Skeletal muscle satellite cell (primary cell): ENCODE results near the gene GCN1.
"Not testable (repeated sequence)": the region's sequence is repeated elsewhere in the genome, so short reads cannot be mapped to it uniquely, and the experiment has no call there.

Experiments
- H3K27me3 ChIP-seq: 2 replicates; pipeline ENCODE4 v1.7.0; 2013; ENCODE audit warnings: low read length; ENCODE audit not compliant: control insufficient read depth, insufficient read depth
- H3K36me3 ChIP-seq: 2 replicates; pipeline ENCODE4 v1.7.0; 2013; ENCODE audit warnings: mild to moderate bottlenecking, control low read depth, low read length; ENCODE audit not compliant: insufficient read depth
- H3K4me1 ChIP-seq: 2 replicates; pipeline ENCODE4 v1.7.0; 2013; ENCODE audit warnings: low read length; ENCODE audit not compliant: control insufficient read depth, insufficient read depth
- H3K4me2 ChIP-seq: 2 replicates; pipeline ENCODE4 v1.7.0; 2013; ENCODE audit warnings: mild to moderate bottlenecking, low read length
- H3K4me3 ChIP-seq: 2 replicates; pipeline ENCODE4 v1.7.0; 2013; ENCODE audit warnings: low read length
- H3K9ac ChIP-seq: 2 replicates; pipeline ENCODE4 v1.7.0; 2013; ENCODE audit warnings: mild to moderate bottlenecking, low read depth, low read length, moderate library complexity
- H3K9me3 ChIP-seq: replicated peaks from 2 replicates; pipeline ENCODE4 v1.7.0; 2013; ENCODE audit warnings: mild to moderate bottlenecking, control low read depth, low read length

Gene GCN1

GRCh38 chr12:120209851-120210250 lies 15.3 kb upstream of the GCN1 start:
- Histone ChIP-seq H3K27me3 (no peaks in the 10 kb centered on the region), H3K4me2 (no peak overlapping the region), H3K9ac (no peak overlapping the region), H3K9me3 (no peaks in the 10 kb centered on the region), H3K4me3 (no peak overlapping the region), H3K4me1 (no peaks in the 10 kb centered on the region), H3K36me3 (peaks cover 62% of the 10 kb centered on the region)

GRCh38 chr12:120207227-120207626 lies 12.7 kb upstream of the GCN1 start:
- peaks cover 39% of the 10 kb centered on the region for H3K36me3 ChIP-seq
- H3K9ac ChIP-seq = no peak overlapping the region
- H3K4me1 ChIP-seq = no peaks in the 10 kb centered on the region
- H3K9me3 ChIP-seq = no peaks in the 10 kb centered on the region
- H3K4me2 ChIP-seq = no peak overlapping the region
- H3K4me3 ChIP-seq = no peak overlapping the region
- no peaks in the 10 kb centered on the region for H3K27me3 ChIP-seq

GRCh38 chr12:120206781-120207180 lies 12.3 kb upstream of the GCN1 start:
- not testable (repeated sequence) for H3K4me2 ChIP-seq, H3K4me1 ChIP-seq, H3K9me3 ChIP-seq, H3K27me3 ChIP-seq, H3K4me3 ChIP-seq, H3K9ac ChIP-seq
- H3K36me3 ChIP-seq = peaks cover 35% of the 10 kb centered on the region

- Histone ChIP-seq H3K9ac (no peak overlapping the region), H3K27me3 (no peaks in the 10 kb centered on the region), H3K4me1 (peaks cover 6% of the 10 kb centered on the region), H3K9me3 (no peaks in the 10 kb centered on the region), H3K4me2 (no peak overlapping the region), H3K36me3 (peaks cover 29% of the 10 kb centered on the region), H3K4me3 (no peak overlapping the region)
These were observed 11.7 kb upstream of the GCN1 start for GRCh38 chr12:120206228-120206627.

- no peaks in the 10 kb centered on the region for H3K27me3 ChIP-seq
- H3K36me3 ChIP-seq = peaks cover 29% of the 10 kb centered on the region
- peaks cover 12% of the 10 kb centered on the region for H3K4me1 ChIP-seq
- no peak overlapping the region for H3K9ac ChIP-seq
- H3K4me2 ChIP-seq = no peak overlapping the region
- H3K9me3 ChIP-seq = no peaks in the 10 kb centered on the region
- no peak overlapping the region for H3K4me3 ChIP-seq
These were observed 9.7 kb upstream of the GCN1 start for GRCh38 chr12:120204171-120204570.

GRCh38 chr12:120200364-120200800 lies 5.9 kb upstream of the GCN1 start:
- peaks cover 50% of the 10 kb centered on the region for H3K36me3 ChIP-seq
- H3K27me3 ChIP-seq = no peaks in the 10 kb centered on the region
- H3K9ac ChIP-seq = peak overlapping the region; percentile 97
- peak overlapping the region; percentile 84 for H3K4me2 ChIP-seq
- H3K4me1 ChIP-seq = peaks cover 49% of the 10 kb centered on the region
- no peaks in the 10 kb centered on the region for H3K9me3 ChIP-seq
- peak overlapping the region; percentile 93 for H3K4me3 ChIP-seq

- Histone ChIP-seq H3K9me3 (no peaks in the 10 kb centered on the region), H3K9ac (peak overlapping the region; percentile 97), H3K36me3 (peaks cover 50% of the 10 kb centered on the region), H3K4me1 (peaks cover 56% of the 10 kb centered on the region), H3K4me2 (peak overlapping the region; percentile 84), H3K27me3 (no peaks in the 10 kb centered on the region), H3K4me3 (peak overlapping the region; percentile 93)
These were observed 5.2 kb upstream of the GCN1 start for GRCh38 chr12:120199595-120200306.

GRCh38 chr12:120199025-120199424 lies 4.5 kb upstream of the GCN1 start:
- peak overlapping the region; percentile 93 for H3K4me3 ChIP-seq
- H3K36me3 ChIP-seq = peaks cover 50% of the 10 kb centered on the region
- peaks cover 57% of the 10 kb centered on the region for H3K4me1 ChIP-seq
- H3K4me2 ChIP-seq = peak overlapping the region; percentile 84
- H3K27me3 ChIP-seq = no peaks in the 10 kb centered on the region
- no peaks in the 10 kb centered on the region for H3K9me3 ChIP-seq
- H3K9ac ChIP-seq = peak overlapping the region; percentile 97

- H3K36me3 ChIP-seq = peaks cover 50% of the 10 kb centered on the region
- no peaks in the 10 kb centered on the region for H3K9me3 ChIP-seq
- peak overlapping the region; percentile 23 for H3K9ac ChIP-seq
- H3K4me2 ChIP-seq = peak overlapping the region; percentile 84
- no peaks in the 10 kb centered on the region for H3K27me3 ChIP-seq
- H3K4me3 ChIP-seq = peak overlapping the region; percentile 27
- peaks cover 62% of the 10 kb centered on the region for H3K4me1 ChIP-seq
These were observed 3.0 kb upstream of the GCN1 start for GRCh38 chr12:120197542-120197887.

GRCh38 chr12:120196817-120197541 lies 2.5 kb upstream of the GCN1 start:
- H3K36me3 ChIP-seq = peaks cover 50% of the 10 kb centered on the region
- H3K4me1 ChIP-seq = peaks cover 60% of the 10 kb centered on the region
- peak overlapping the region; percentile 84 for H3K4me2 ChIP-seq
- not testable (repeated sequence) for H3K27me3 ChIP-seq, H3K9me3 ChIP-seq
- peak overlapping the region; percentile 27 for H3K4me3 ChIP-seq
- H3K9ac ChIP-seq = peak overlapping the region; percentile 23

- peaks cover 60% of the 10 kb centered on the region for H3K4me1 ChIP-seq
These were observed 1.8 kb upstream of the GCN1 start for GRCh38 chr12:120196363-120196762.

GRCh38 chr12:120194226-120194533 lies 335 bp downstream of the GCN1 start:
- H3K4me2 ChIP-seq = peak overlapping the region; percentile 94
- H3K36me3 ChIP-seq = peaks cover 44% of the 10 kb centered on the region
- H3K27me3 ChIP-seq = no peaks in the 10 kb centered on the region
- H3K4me3 ChIP-seq = peak overlapping the region; percentile 96
- H3K4me1 ChIP-seq = peaks cover 55% of the 10 kb centered on the region
- no peaks in the 10 kb centered on the region for H3K9me3 ChIP-seq
- H3K9ac ChIP-seq = peak overlapping the region; percentile 93

More at GRCh38 chr12:120196363-120196762, 1.8 kb upstream of the GCN1 start:
- Histone ChIP-seq H3K36me3 (peaks cover 54% of the 10 kb centered on the region), H3K9ac (no peak overlapping the region), H3K4me2 (peak overlapping the region; percentile 94), H3K27me3 (no peaks in the 10 kb centered on the region), H3K4me3 (no peak overlapping the region), H3K9me3 (no peaks in the 10 kb centered on the region)
